Activated naive CD4-positive, alpha-beta T cell treated with anti-CD3 and anti-CD28 coated beads for 36 hours (primary cell): ENCODE results near the gene BIRC7. TPM values are rescaled to one million over a fixed set of nuclear protein-coding genes. Genes with fewer than 3 reads are reported as not detected.

ENCODE experiments used
- CTCF ChIA-PET: fragments of 350-600 bp; sonication (Branson Sonifier 250); formaldehyde crosslinking; loops from one replicate; lab custom pipeline; 2021; ENCODE audit warnings: antibody characterized with exemption; lab: Charles Lee
- DNase-seq: peaks from one replicate; pipeline ENCODE4 v3.0.0-alpha.2; 2020
- H3K27ac Mint-ChIP-seq: one replicate; pipeline ENCODE4 v1.8.0; 2021; ENCODE audit warnings: mild to moderate bottlenecking, mixed read lengths
- H3K27me3 Mint-ChIP-seq: one replicate; pipeline ENCODE4 v1.8.0; 2021; ENCODE audit warnings: low read depth, mixed read lengths
- H3K36me3 Mint-ChIP-seq: one replicate; pipeline ENCODE4 v1.8.0; 2021; ENCODE audit warnings: low read depth, mixed read lengths
- H3K4me1 Mint-ChIP-seq: one replicate; pipeline ENCODE4 v1.8.0; 2021; ENCODE audit warnings: low read depth, mixed read lengths
- H3K4me3 Mint-ChIP-seq: one replicate; pipeline ENCODE4 v1.8.0; 2021; ENCODE audit warnings: mild to moderate bottlenecking, moderate library complexity, mixed read lengths
- H3K9me3 Mint-ChIP-seq: one replicate; pipeline ENCODE4 v1.8.0; 2021; ENCODE audit warnings: mixed read lengths
- intact Hi-C: fragments of 100-400 bp; cut with micrococcal nuclease; formaldehyde crosslinking; loops from one replicate; pipeline ENCODE4 v1.15.1; 2023
- total RNA-seq, 2 experiments: library from RNA; stranded (reverse); gene quantifications; one replicate each; pipeline ENCODE4 v1.2.3, GENCODE V29; 2021

Gene BIRC7
- total RNA-seq, 2 experiments from 2014 or later, result not detected

DNA sequence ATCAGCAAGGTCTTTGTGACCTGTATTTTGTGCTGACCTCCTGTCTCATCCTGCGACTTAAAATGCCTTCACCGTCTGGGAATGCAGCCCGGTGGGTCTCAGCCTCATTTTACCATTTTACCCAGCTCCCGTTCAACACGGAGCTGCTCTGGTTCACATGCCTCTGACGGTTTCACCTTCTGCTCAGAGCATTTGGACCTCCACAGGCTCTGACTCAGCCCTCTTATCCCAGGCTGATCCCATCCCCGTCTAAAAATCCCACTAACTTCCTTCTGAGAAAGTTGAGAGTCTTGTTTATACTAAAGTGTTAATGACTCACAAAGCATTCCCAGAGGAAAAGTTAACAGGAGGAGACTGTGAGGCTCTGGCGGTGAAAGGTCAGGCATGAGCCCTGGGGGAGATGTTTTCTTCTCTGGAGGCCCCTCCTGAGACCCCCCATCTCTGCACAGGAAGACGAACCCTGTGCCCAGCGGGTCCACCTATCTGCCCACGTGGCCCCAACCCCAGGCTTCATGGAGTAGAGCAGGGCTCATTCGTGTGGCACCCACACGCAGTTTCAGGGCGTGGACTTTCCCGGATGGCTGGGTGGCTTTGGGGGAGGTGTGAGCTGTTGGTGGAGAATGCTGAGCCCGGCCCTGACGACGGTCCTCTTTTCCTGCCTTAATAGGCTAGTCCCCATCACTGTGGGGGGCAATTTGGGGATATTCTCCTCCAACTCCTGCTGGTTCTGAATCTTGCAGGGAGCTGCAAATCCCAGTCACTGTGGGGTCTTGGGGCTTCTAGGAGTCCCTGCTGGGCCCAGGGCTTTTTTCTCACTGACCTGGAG lies 3.3 kb upstream of the BIRC7 start:
- Mint-ChIP-seq H3K4me3 (no peak overlapping the region), H3K9me3 (no peaks in the 10 kb centered on the region), H3K27me3 (peaks cover 30% of the 10 kb centered on the region), H3K27ac (no peak overlapping the region), H3K4me1 (peaks cover 4% of the 10 kb centered on the region), H3K36me3 (no peaks in the 10 kb centered on the region)
- intact Hi-C loops, result no loop called here
- no peak for DNase-seq
- CTCF ChIA-PET, result interaction anchor here (0.8 to 6.4 kb wide), 2 partner anchors 8 to 41 kb away, joined by 3 to 42 read pairs; partner anchors contain the start of gene ARFGAP1

DNA sequence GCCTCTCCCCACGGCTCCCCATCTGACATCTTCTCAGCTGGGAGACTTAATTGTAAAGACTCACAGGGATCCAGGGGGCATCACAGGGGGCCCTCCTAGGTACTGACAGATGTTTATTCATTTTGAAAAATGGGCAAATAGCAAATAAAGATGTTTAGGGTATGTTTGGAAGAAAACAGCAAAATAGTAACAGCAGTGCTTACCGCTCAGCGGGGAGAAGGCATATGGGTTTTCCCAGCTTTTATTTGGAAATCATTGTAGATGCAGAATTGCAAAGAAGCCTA lies 2.7 kb upstream of the BIRC7 start:
- H3K4me3 Mint-ChIP-seq, result no peak overlapping the region
- CTCF ChIA-PET, result interaction anchor here (0.8 to 6.4 kb wide), 2 partner anchors 9 to 40 kb away, joined by 3 to 42 read pairs; partner anchors contain the start of gene ARFGAP1
- H3K9me3 Mint-ChIP-seq, result no peaks in the 10 kb centered on the region
- no peaks in the 10 kb centered on the region for H3K36me3 Mint-ChIP-seq
- peaks cover 4% of the 10 kb centered on the region for H3K4me1 Mint-ChIP-seq
- intact Hi-C loops, result no loop called here
- H3K27ac Mint-ChIP-seq, result no peak overlapping the region
- H3K27me3 Mint-ChIP-seq, result peaks cover 30% of the 10 kb centered on the region
- DNase-seq, result no peak

DNA sequence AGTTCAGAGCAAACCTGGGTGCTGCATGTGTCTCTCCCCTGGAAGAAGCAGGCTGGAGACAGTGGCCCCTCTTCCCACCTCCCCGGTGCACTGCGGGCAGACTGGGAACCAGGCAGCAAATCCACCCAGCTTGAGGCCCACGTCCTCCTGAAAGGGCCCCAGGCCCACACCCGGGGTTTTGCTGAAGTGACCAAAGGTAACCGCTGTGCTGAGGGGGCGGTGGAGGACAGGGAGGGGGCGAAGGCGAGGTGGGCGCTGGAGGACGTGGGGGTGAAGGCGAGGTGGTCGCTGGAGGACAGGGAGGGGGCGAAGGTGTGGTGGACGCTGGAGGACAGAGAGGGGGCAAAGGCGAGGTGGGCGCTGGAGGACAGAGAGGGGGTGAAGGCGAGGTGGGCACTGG lies 1.8 kb upstream of the BIRC7 start:
- Mint-ChIP-seq H3K36me3 (no peaks in the 10 kb centered on the region), H3K4me1 (peaks cover 4% of the 10 kb centered on the region), H3K27ac (no peak overlapping the region), H3K4me3 (no peak overlapping the region), H3K9me3 (no peaks in the 10 kb centered on the region), H3K27me3 (peaks cover 30% of the 10 kb centered on the region)
- intact Hi-C loops, result no loop called here
- DNase-seq, result no peak
- CTCF ChIA-PET, result interaction anchor here (6.4 kb wide), 1 partner anchor 10 kb away, joined by 42 read pairs; no protein-coding TSS in a partner anchor

DNA sequence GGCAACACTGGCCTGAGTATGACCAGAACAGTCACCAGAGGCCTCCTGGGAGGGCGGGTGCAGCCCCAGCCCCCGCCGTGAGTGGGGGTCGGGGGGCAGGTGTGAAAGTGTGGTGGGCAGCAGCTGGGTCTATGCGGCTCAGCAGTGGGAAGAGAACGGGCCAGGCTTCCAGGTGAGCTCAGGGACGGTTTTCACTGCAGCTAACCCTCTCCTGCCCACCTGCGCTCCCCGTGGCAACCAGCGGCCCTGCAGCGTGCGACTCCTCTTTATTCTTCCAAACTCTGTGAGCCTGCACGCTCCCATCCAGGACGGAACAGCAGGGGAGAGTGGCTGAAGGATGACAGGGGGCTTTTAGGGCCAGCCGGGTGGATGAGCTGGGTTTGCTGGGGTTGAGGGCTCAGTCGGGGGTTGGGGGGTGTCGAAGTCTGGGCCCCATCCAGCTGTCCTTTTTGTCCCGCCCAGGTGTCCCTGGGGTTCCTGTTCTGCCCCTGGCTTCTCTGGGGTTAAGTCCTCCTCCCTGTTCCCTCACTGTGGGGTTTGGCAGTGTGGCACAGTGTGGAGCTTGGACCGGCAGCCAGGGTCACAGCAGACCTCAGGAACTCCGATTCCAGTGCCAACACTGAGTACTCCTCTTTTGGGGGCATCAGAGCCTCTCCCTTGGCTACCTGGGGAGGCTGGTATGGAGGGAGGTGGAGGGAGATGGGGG lies 859 bp upstream of the BIRC7 start:
- H3K27ac Mint-ChIP-seq, result no peak overlapping the region
- intact Hi-C loops, result no loop called here
- no peaks in the 10 kb centered on the region for H3K36me3 Mint-ChIP-seq
- CTCF ChIA-PET, result interaction anchor here (0.7 to 6.4 kb wide), 4 partner anchors 11 to 132 kb away, joined by 3 to 42 read pairs (median 4); no protein-coding TSS in a partner anchor
- no peaks in the 10 kb centered on the region for H3K9me3 Mint-ChIP-seq
- no peak overlapping the region for H3K4me3 Mint-ChIP-seq
- peaks cover 22% of the 10 kb centered on the region for H3K27me3 Mint-ChIP-seq
- peak; percentile 51 for DNase-seq
- peaks cover 4% of the 10 kb centered on the region for H3K4me1 Mint-ChIP-seq

DNA sequence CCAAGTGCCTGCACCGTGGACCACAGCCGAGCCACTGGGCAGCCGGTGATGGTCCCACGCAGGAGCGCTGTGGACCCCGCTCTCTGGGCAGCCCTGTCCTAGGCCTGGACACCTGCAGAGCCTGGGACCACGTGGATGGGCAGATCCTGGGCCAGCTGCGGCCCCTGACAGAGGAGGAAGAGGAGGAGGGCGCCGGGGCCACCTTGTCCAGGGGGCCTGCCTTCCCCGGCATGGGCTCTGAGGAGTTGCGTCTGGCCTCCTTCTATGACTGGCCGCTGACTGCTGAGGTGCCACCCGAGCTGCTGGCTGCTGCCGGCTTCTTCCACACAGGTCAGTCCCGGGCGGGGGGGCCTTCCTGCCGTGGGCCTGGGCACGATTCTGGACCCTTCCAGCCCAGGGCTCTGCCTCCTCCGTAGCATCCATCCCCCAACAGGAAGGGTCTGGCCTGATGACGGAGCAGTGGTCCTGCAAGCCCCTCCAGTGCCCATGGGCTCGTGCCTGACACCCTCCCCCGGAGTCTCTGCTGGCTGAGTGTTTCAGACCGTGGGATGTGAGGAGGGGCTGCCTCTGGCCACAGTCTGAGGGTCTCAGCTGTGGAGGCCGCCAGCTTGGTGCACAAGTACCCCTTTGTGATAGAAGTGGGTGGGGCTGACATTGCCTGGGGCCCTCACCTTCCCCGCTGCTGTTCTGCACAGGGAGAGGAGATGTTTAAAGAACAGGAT lies 572 bp downstream of the BIRC7 start:
- peaks cover 4% of the 10 kb centered on the region for H3K4me1 Mint-ChIP-seq
- no peaks in the 10 kb centered on the region for H3K36me3 Mint-ChIP-seq
- H3K9me3 Mint-ChIP-seq, result no peaks in the 10 kb centered on the region
- intact Hi-C loops, result no loop called here
- no peak overlapping the region for H3K4me3 Mint-ChIP-seq
- no peak overlapping the region for H3K27ac Mint-ChIP-seq
- no peak for DNase-seq
- H3K27me3 Mint-ChIP-seq, result peaks cover 11% of the 10 kb centered on the region
- CTCF ChIA-PET, result interaction anchor here (0.6 to 6.4 kb wide), 2 partner anchors 12 to 381 kb away, joined by 3 to 42 read pairs; no protein-coding TSS in a partner anchor

DNA sequence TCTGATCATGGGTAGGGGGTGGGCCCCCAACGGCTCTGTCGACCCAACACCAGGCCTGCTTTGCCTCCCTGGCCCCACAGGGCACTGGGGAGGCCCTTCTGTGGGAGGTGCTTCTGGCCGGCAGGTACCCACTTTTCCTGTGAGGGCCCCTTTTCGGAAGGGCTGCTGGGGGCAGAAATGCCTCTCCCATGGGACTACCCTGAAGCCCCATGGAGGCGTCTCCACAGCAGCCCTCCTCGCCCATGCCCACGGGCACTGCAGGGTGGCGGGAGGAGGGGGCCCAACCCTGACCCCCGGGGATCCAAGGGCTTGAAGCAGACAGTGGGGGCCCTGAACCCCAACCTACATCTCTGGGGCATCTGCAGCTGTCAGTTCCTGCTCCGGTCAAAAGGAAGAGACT lies 2.3 kb downstream of the BIRC7 start:
- peaks cover 4% of the 10 kb centered on the region for H3K4me1 Mint-ChIP-seq
- no peak for DNase-seq
- H3K9me3 Mint-ChIP-seq, result no peaks in the 10 kb centered on the region
- CTCF ChIA-PET, result interaction anchor here (6.4 kb wide), 1 partner anchor 14 kb away, joined by 42 read pairs; no protein-coding TSS in a partner anchor
- intact Hi-C loops, result no loop called here
- no peak overlapping the region for H3K27ac Mint-ChIP-seq
- no peaks in the 10 kb centered on the region for H3K27me3 Mint-ChIP-seq
- H3K4me3 Mint-ChIP-seq, result no peak overlapping the region
- H3K36me3 Mint-ChIP-seq, result no peaks in the 10 kb centered on the region

DNA sequence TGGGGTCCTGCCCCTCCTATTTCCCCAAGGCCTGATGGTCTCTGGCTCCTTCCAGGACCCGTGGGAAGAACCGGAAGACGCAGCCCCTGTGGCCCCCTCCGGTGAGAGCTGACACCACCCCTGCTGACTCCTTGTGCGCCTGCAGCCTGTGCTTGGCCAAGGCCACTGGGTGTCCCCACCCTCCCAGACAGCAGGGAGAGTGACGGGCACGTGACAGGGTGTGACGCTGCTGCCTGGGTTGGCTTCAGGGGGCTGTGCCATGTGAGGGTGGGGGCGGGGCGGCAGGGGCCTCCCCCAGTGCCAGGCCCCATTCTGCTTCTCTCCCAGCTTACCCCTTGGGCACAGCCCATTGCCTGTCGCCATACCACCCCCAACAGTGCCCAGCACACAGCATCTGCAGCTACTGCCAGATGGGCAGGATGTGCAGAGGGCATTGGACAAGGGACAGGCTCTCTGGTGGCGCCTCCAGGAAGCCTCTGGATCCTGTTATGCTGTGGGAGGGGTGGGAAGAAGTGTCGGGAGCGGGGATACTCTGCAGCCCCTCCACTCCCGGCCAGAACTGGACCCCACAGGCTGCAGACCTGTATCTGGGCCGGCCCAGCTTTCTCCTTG lies 2.9 kb downstream of the BIRC7 start:
- Mint-ChIP-seq H3K4me3 (no peak overlapping the region), H3K36me3 (no peaks in the 10 kb centered on the region), H3K9me3 (no peaks in the 10 kb centered on the region), H3K4me1 (peaks cover 4% of the 10 kb centered on the region), H3K27me3 (no peaks in the 10 kb centered on the region), H3K27ac (no peak overlapping the region)
- CTCF ChIA-PET, result interaction anchor here (1.2 kb wide), 1 partner anchor 15 kb away, joined by 7 read pairs; no protein-coding TSS in a partner anchor
- no peak for DNase-seq
- intact Hi-C loops, result no loop called here

DNA sequence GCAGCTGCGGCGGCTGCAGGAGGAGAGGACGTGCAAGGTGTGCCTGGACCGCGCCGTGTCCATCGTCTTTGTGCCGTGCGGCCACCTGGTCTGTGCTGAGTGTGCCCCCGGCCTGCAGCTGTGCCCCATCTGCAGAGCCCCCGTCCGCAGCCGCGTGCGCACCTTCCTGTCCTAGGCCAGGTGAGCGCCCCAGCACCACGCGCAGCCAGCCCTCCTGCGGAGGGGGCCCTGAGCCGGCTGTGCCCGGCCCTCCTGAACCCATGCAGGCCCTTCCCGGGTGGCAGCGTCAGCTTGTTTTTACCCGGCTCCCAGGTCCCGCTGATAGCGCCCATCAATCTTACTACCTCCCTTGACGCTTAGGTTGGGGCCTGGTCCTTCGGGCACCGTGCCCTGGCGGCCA lies 3.7 kb downstream of the BIRC7 start:
- Mint-ChIP-seq H3K27ac (no peak overlapping the region), H3K4me1 (peaks cover 4% of the 10 kb centered on the region), H3K9me3 (no peaks in the 10 kb centered on the region), H3K36me3 (no peaks in the 10 kb centered on the region), H3K4me3 (no peak overlapping the region), H3K27me3 (no peaks in the 10 kb centered on the region)
- CTCF ChIA-PET, result interaction anchor here (1.2 kb wide), 1 partner anchor 16 kb away, joined by 7 read pairs; no protein-coding TSS in a partner anchor
- intact Hi-C loops, result no loop called here
- DNase-seq, result no peak

DNA sequence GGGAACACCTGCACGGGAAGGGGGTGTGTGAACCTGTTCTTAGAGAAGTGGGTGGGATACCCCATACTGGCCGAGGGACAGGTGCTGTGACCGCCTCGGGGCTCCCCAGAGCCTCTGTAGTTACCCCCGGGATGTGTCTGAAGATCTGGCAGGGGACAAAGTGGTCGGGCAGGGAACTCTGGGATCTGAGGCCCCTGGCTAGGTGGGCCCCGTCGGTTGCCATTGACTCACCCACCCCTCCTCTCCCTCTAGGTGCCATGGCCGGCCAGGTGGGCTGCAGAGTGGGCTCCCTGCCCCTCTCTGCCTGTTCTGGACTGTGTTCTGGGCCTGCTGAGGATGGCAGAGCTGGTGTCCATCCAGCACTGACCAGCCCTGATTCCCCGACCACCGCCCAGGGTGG lies 4.3 kb downstream of the BIRC7 start:
- intact Hi-C loops, result no loop called here
- no peak overlapping the region for H3K27ac Mint-ChIP-seq
- H3K27me3 Mint-ChIP-seq, result no peaks in the 10 kb centered on the region

DNA sequence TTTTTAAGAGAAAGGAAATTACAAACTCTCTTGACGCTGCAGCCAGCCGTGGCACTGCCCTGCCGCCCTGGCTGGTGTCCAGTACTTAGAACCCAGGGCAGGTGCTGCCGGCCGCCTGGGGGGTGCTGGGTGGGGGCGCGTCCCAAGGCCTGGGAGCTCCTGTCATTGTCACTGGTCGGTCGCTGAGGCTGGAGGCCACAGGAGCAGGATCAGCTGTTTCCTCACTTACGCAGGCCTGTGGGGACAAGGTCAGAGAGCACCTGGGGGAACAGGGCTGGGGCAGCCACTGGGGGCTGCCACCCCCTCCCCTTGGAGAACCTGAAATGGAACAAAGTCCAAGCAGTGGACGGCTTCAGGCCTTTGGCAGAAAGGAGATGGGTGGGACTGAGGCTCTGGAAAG lies 5.6 kb downstream of the BIRC7 start:
- DNase-seq, result no peak
- no peak overlapping the region for H3K27ac Mint-ChIP-seq
- intact Hi-C loops, result no loop called here

More for the DNA sequence above, 4.3 kb downstream of the BIRC7 start:
- Mint-ChIP-seq H3K36me3 (no peaks in the 10 kb centered on the region), H3K4me3 (no peak overlapping the region), H3K4me1 (peaks cover 1% of the 10 kb centered on the region), H3K9me3 (no peaks in the 10 kb centered on the region)
- DNase-seq, result no peak
- CTCF ChIA-PET, result no interaction called here

DNA sequence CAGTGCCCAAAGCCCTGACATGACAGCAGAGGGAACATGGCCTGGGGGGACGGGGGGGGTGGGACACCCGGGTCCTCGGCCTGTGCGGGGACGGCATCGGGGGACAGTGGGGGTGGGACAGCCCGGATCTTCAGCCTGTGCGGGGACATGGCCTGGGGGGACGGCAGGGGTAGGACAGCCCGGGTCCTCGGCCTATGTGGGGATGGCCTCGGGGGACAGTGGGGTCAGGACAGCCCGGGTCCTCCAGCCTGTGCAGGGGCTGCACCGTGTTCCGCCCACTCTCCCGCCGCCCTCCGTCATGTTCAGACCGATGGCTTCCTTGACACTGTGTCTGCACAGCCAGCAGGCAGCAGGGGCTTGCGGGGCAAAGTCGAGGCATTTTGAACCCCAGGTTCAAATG lies 7.0 kb downstream of the BIRC7 start:
- Mint-ChIP-seq H3K4me1 (no peaks in the 10 kb centered on the region), H3K9me3 (no peaks in the 10 kb centered on the region), H3K36me3 (no peaks in the 10 kb centered on the region), H3K4me3 (no peak overlapping the region), H3K27ac (no peak overlapping the region), H3K27me3 (no peaks in the 10 kb centered on the region)
- no peak for DNase-seq
- intact Hi-C loops, result no loop called here
- CTCF ChIA-PET, result no interaction called here

More for the DNA sequence above, 5.6 kb downstream of the BIRC7 start:
- Mint-ChIP-seq H3K36me3 (no peaks in the 10 kb centered on the region), H3K4me1 (no peaks in the 10 kb centered on the region), H3K9me3 (no peaks in the 10 kb centered on the region), H3K27me3 (no peaks in the 10 kb centered on the region), H3K4me3 (no peak overlapping the region)
- CTCF ChIA-PET, result no interaction called here
